Right lobe of liver (tissue), 4 donors: Measurements from ENCODE around the gene KIAA0513.

Experiments used
- POLR2A ChIP-seq: fragments of 450-650 bp; IDR thresholded peaks from one replicate; pipeline ENCODE4 v1.6.1; 2017; ENCODE audit warnings: antibody characterized with exemption, mild to moderate bottlenecking
- TF ChIP-seq, protein P1 (sequence below), 4 donors: fragments of 200-600 bp in 3 of 4; fragments of 450-650 bp in 1 of 4; IDR thresholded peaks; one replicate each; pipeline versions ENCODE4 v1.5.1 to v1.8.0; 2016 to 2022; ENCODE audit warnings: antibody characterized with exemption in 4 of 4, mild to moderate bottlenecking in 2 of 4
- donor health status: DM: no; HTN: no; CAD: no.
- donor health status: DM: no; HTN: no; CAD: no.
- donor health status: DM: no; HTN: yes; CAD: no.

GRCh38 chr16:85010931-85011845 is 16.4 kb upstream of the KIAA0513 start, which contains the start of gene ZDHHC7:
- TF ChIP-seq, protein P1, sequence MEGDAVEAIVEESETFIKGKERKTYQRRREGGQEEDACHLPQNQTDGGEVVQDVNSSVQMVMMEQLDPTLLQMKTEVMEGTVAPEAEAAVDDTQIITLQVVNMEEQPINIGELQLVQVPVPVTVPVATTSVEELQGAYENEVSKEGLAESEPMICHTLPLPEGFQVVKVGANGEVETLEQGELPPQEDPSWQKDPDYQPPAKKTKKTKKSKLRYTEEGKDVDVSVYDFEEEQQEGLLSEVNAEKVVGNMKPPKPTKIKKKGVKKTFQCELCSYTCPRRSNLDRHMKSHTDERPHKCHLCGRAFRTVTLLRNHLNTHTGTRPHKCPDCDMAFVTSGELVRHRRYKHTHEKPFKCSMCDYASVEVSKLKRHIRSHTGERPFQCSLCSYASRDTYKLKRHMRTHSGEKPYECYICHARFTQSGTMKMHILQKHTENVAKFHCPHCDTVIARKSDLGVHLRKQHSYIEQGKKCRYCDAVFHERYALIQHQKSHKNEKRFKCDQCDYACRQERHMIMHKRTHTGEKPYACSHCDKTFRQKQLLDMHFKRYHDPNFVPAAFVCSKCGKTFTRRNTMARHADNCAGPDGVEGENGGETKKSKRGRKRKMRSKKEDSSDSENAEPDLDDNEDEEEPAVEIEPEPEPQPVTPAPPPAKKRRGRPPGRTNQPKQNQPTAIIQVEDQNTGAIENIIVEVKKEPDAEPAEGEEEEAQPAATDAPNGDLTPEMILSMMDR (IDR thresholded peaks at IDR 0.05): peak in 1 of 4 donors; percentile 10
- peak; percentile 89 for TF ChIP-seq POLR2A
